Mesenchymal stem cell (in vitro differentiated cells and primary cell): ENCODE data around the gene SLTM.
A peak's percentile ranks its signal among the peaks of the same experiment; 100 is the strongest.
"Not testable (repeated sequence)": the region's sequence is repeated elsewhere in the genome, so short reads cannot be mapped to it uniquely, and the experiment has no call there.

ENCODE experiments used
- DNase-seq: peaks from one replicate; pipeline ENCODE4 v3.0.0-alpha.2; 2013
- H2AFZ ChIP-seq: one replicate; pipeline ENCODE4 v1.6.1; 2013; ENCODE audit warnings: low read depth, mild to moderate bottlenecking, control low read depth, inconsistent platforms, low read length, moderate library complexity
- H2AK5ac ChIP-seq: 2 replicates; pipeline ENCODE4 v1.6.1; 2013; ENCODE audit warnings: low read length, moderate library complexity, mild to moderate bottlenecking, inconsistent platforms; ENCODE audit not compliant: severe bottlenecking
- H2BK120ac ChIP-seq: one replicate; pipeline ENCODE4 v1.6.1; 2013; ENCODE audit warnings: low read depth, mild to moderate bottlenecking, inconsistent platforms, low read length, moderate library complexity
- H2BK12ac ChIP-seq, 2 experiments: one replicate each; pipeline ENCODE4 v1.6.1; 2013; ENCODE audit warnings: inconsistent platforms in 2 of 2, low read length in 2 of 2, mild to moderate bottlenecking in 2 of 2, moderate library complexity in 2 of 2, control low read depth in 1 of 2
- H2BK15ac ChIP-seq: one replicate; pipeline ENCODE4 v1.6.1; 2013; ENCODE audit warnings: mild to moderate bottlenecking, low read depth, inconsistent platforms; ENCODE audit not compliant: poor library complexity, severe bottlenecking
- H2BK5ac ChIP-seq: 2 replicates; pipeline ENCODE4 v1.6.1; 2013; ENCODE audit warnings: low read depth, mild to moderate bottlenecking, low read length, control low read depth, inconsistent platforms; ENCODE audit not compliant: poor library complexity, severe bottlenecking
- H3K14ac ChIP-seq, 2 experiments: one replicate each; pipeline ENCODE4 v1.6.1; 2013; ENCODE audit warnings: inconsistent platforms in 2 of 2, low read length in 2 of 2, control low read depth in 1 of 2, mild to moderate bottlenecking in 1 of 2, moderate library complexity in 1 of 2
- H3K18ac ChIP-seq, 2 experiments: one replicate each; pipeline ENCODE4 v1.6.1; 2013; ENCODE audit warnings: inconsistent platforms in 2 of 2, low read length in 2 of 2, control low read depth in 1 of 2, low read depth in 1 of 2, mild to moderate bottlenecking in 1 of 2
- H3K23ac ChIP-seq, 2 experiments: one replicate each; pipeline ENCODE4 v1.6.1; 2013; ENCODE audit warnings: inconsistent platforms in 2 of 2, low read length in 2 of 2, mild to moderate bottlenecking in 2 of 2, moderate library complexity in 2 of 2, control low read depth in 1 of 2
- H3K27ac ChIP-seq: 2 replicates; pipeline ENCODE4 v1.5.1; 2013; ENCODE audit warnings: mild to moderate bottlenecking, moderate library complexity, low read length, control low read depth, inconsistent platforms; ENCODE audit not compliant: poor library complexity, severe bottlenecking
- H3K27me3 ChIP-seq, 2 experiments: 2 replicates each; pipeline versions ENCODE4 v1.6.1 to v1.7.0; 2013; ENCODE audit warnings: low read length in 2 of 2, mild to moderate bottlenecking in 2 of 2, moderate library complexity in 2 of 2, control low read depth in 1 of 2, inconsistent platforms in 1 of 2; ENCODE audit not compliant: control insufficient read depth in 1 of 2, insufficient read depth in 1 of 2
- H3K36me3 ChIP-seq, 2 experiments: 2 replicates each; pipeline versions ENCODE4 v1.6.1 to v1.7.0; 2013; ENCODE audit warnings: low read length in 2 of 2, control low read depth in 1 of 2, inconsistent platforms in 1 of 2, low read depth in 1 of 2, mild to moderate bottlenecking in 1 of 2; ENCODE audit not compliant: insufficient read depth in 2 of 2, control insufficient read depth in 1 of 2
- H3K4ac ChIP-seq, 2 experiments: one replicate each; pipeline ENCODE4 v1.6.1; 2013; ENCODE audit warnings: inconsistent platforms in 2 of 2, low read length in 2 of 2, mild to moderate bottlenecking in 2 of 2, moderate library complexity in 2 of 2, control low read depth in 1 of 2, low read depth in 1 of 2
- H3K4me1 ChIP-seq: 2 replicates; pipeline ENCODE4 v1.6.1; 2013; ENCODE audit warnings: low read depth, low read length, control low read depth; ENCODE audit not compliant: control insufficient read depth, insufficient read depth
- H3K4me2 ChIP-seq: 2 replicates; pipeline ENCODE4 v1.6.1; 2013; ENCODE audit warnings: low read length, mild to moderate bottlenecking, inconsistent platforms; ENCODE audit not compliant: poor library complexity, severe bottlenecking
- H3K4me3 ChIP-seq, 2 experiments: 2 replicates each; pipeline versions ENCODE4 v1.5.1 to v1.7.0; 2013; ENCODE audit warnings: low read length in 2 of 2, mild to moderate bottlenecking in 2 of 2, control low read depth in 1 of 2, low read depth in 1 of 2; ENCODE audit not compliant: insufficient read depth in 1 of 2
- H3K79me1 ChIP-seq: replicated peaks from 2 replicates; pipeline ENCODE4 v1.6.1; 2013; ENCODE audit warnings: mild to moderate bottlenecking, control low read depth, low read length, inconsistent platforms; ENCODE audit not compliant: poor library complexity, severe bottlenecking
- H3K9ac ChIP-seq: 2 replicates; pipeline ENCODE4 v1.7.0; 2013; ENCODE audit warnings: mild to moderate bottlenecking, low read length, moderate library complexity
- H3K9me3 ChIP-seq: 2 replicates; pipeline ENCODE4 v1.7.0; 2013; ENCODE audit warnings: mild to moderate bottlenecking, low read length; ENCODE audit not compliant: control insufficient read depth
- H4K8ac ChIP-seq: one replicate; pipeline ENCODE4 v1.6.1; 2013; ENCODE audit warnings: inconsistent platforms, mild to moderate bottlenecking, low read length, moderate library complexity
- H4K91ac ChIP-seq: one replicate; pipeline ENCODE4 v1.6.1; 2013; ENCODE audit warnings: mild to moderate bottlenecking, low read length, inconsistent platforms
- WGBS: methylation state at CpG from one replicate; pipeline ENCODE4 v1.1.7; 2013; ENCODE audit warnings: mixed read lengths; 5-methylcytosine and 5-hydroxymethylcytosine counted together

Gene SLTM

GRCh38 chr15:58917613-58918129 is 15.8 kb downstream of the SLTM start:
- H3K18ac ChIP-seq, H2BK5ac ChIP-seq, H3K14ac ChIP-seq, H3K27ac ChIP-seq, H2BK15ac ChIP-seq, H3K4me2 ChIP-seq, H3K4me3 ChIP-seq, H4K91ac ChIP-seq, H3K9ac ChIP-seq, H2BK120ac ChIP-seq, H2AK5ac ChIP-seq, DNase-seq, H3K23ac ChIP-seq, H2AFZ ChIP-seq, H4K8ac ChIP-seq, H3K4ac ChIP-seq, H3K9me3 ChIP-seq, H3K79me1 ChIP-seq, H3K27me3 ChIP-seq, H2BK12ac ChIP-seq: not testable (repeated sequence)
- WGBS: 86% methylated on average over 8 of the region's 10 CpGs
- peaks cover 10 to 68% of the 10 kb centered on the region in 2 experiments for H3K36me3 ChIP-seq
- H3K4me1 ChIP-seq: peaks cover 12% of the 10 kb centered on the region

GRCh38 chr15:58916962-58917361 is 16.5 kb downstream of the SLTM start:
- no peak overlapping the region for H2AK5ac ChIP-seq
- H3K9ac ChIP-seq: no peak overlapping the region
- no peak overlapping the region for H3K27ac ChIP-seq
- WGBS: 96% methylated on average over 2 of the region's 2 CpGs
- DNase-seq: no peak
- no peak overlapping the region for H3K23ac ChIP-seq
- H3K4ac ChIP-seq: no peak overlapping the region
- H3K4me2 ChIP-seq: no peak overlapping the region
- H2BK15ac ChIP-seq: no peak overlapping the region
- no peak overlapping the region for H4K8ac ChIP-seq
- no peak overlapping the region for H2BK120ac ChIP-seq
- H3K4me3 ChIP-seq: no peak overlapping the region
- no peak overlapping the region for H2BK5ac ChIP-seq
- no peak overlapping the region for H2BK12ac ChIP-seq
- no peak overlapping the region for H3K14ac ChIP-seq
- H3K9me3 ChIP-seq: no peaks in the 10 kb centered on the region
- peaks cover 10 to 73% of the 10 kb centered on the region in 2 experiments for H3K36me3 ChIP-seq
- H3K4me1 ChIP-seq: peaks cover 12% of the 10 kb centered on the region
- H4K91ac ChIP-seq: no peak overlapping the region
- no peak overlapping the region for H2AFZ ChIP-seq
- peaks cover 9% of the 10 kb centered on the region for H3K79me1 ChIP-seq
- H3K27me3 ChIP-seq: no peaks in the 10 kb centered on the region
- H3K18ac ChIP-seq: no peak overlapping the region

- H3K27me3 ChIP-seq: no peaks in the 10 kb centered on the region
- H2BK12ac ChIP-seq: no peak overlapping the region
- no peak overlapping the region for H3K23ac ChIP-seq
- no peak overlapping the region for H3K4me2 ChIP-seq
- H3K4ac ChIP-seq: no peak overlapping the region
- no peak overlapping the region for H4K91ac ChIP-seq
- H3K36me3 ChIP-seq: peaks cover 6 to 87% of the 10 kb centered on the region in 2 experiments
- no peak overlapping the region for H3K9ac ChIP-seq
- no peak overlapping the region for H4K8ac ChIP-seq
- no peak overlapping the region for H3K4me3 ChIP-seq
- H2BK5ac ChIP-seq: no peak overlapping the region
- H3K79me1 ChIP-seq: peaks cover 9% of the 10 kb centered on the region
- no peak overlapping the region for H2AK5ac ChIP-seq
- H2AFZ ChIP-seq: no peak overlapping the region
- H3K9me3 ChIP-seq: no peaks in the 10 kb centered on the region
- WGBS: 100% methylated on average over 2 of the region's 4 CpGs
- H2BK15ac ChIP-seq: no peak overlapping the region
- H3K14ac ChIP-seq: no peak overlapping the region
- no peak for DNase-seq
- no peak overlapping the region for H3K27ac ChIP-seq
- peaks cover 5% of the 10 kb centered on the region for H3K4me1 ChIP-seq
- no peak overlapping the region for H3K18ac ChIP-seq
- no peak overlapping the region for H2BK120ac ChIP-seq
Observed at GRCh38 chr15:58910456-58910855, 23.0 kb downstream of the SLTM start.

- Histone ChIP-seq H2BK5ac (no peak overlapping the region), H2BK120ac (no peak overlapping the region), H3K27ac (no peak overlapping the region), H3K79me1 (peaks cover 8% of the 10 kb centered on the region), H3K9ac (no peak overlapping the region), H3K23ac (no peak overlapping the region), H3K36me3 (peaks cover 7 to 82% of the 10 kb centered on the region in 2 experiments), H3K4me3 (no peak overlapping the region), H2BK12ac (no peak overlapping the region), H4K91ac (no peak overlapping the region), H3K4ac (no peak overlapping the region), H4K8ac (no peak overlapping the region), H2BK15ac (no peak overlapping the region), H3K9me3 (no peaks in the 10 kb centered on the region), H2AFZ (no peak overlapping the region), H3K14ac (no peak overlapping the region), H3K4me2 (no peak overlapping the region), H3K27me3 (no peaks in the 10 kb centered on the region), H2AK5ac (no peak overlapping the region), H3K18ac (no peak overlapping the region), H3K4me1 (peaks cover 2% of the 10 kb centered on the region)
- peak; percentile 20 for DNase-seq
- WGBS: no CpG with 5 or more reads among the region's 1 CpG
Observed at GRCh38 chr15:58909616-58910015, 23.9 kb downstream of the SLTM start.
